HCT116 (cell line): ENCODE measurements around the gene KCNK4.

Experiments used
- CEBPB ChIP-seq: IDR thresholded peaks from 2 replicates; pipeline ENCODE4 v1.6.1; 2012; ENCODE audit warnings: low read depth
- CTCF ChIP-seq, 3 experiments: fragments of 200-600 bp in 1 of 3; sonication (generic) in 1 of 3; IDR thresholded peaks in 2 of 3; conservative IDR thresholded peaks in 1 of 3; 2 replicates each; pipeline ENCODE4 v1.5.1; 2012 to 2017; ENCODE audit warnings: low read depth in 2 of 3, low read length in 2 of 3, antibody characterized with exemption in 1 of 3, borderline replicate concordance in 1 of 3, control low read depth in 1 of 3, mild to moderate bottlenecking in 1 of 3, mixed read lengths in 1 of 3, mixed run types in 1 of 3, moderate library complexity in 1 of 3; ENCODE audit not compliant: insufficient read depth in 1 of 3
- EZH2 ChIP-seq: fragments of 200-600 bp; sonication (generic); IDR thresholded peaks from 2 replicates; pipeline ENCODE4 v1.6.1; 2017; ENCODE audit warnings: antibody characterized with exemption, mixed run types
- EZH2phosphoT487 ChIP-seq: fragments of 200-600 bp; IDR thresholded peaks from 2 replicates; pipeline ENCODE4 v1.6.1; 2018; ENCODE audit warnings: antibody characterized with exemption, borderline replicate concordance
- POLR2A ChIP-seq: IDR thresholded peaks from 2 replicates; pipeline ENCODE4 v1.7.0; 2011; ENCODE audit warnings: borderline replicate concordance; ENCODE audit not compliant: insufficient read depth, insufficient read length; ENCODE audit errors: extremely low read depth
- POLR2AphosphoS5 ChIP-seq: IDR thresholded peaks from 2 replicates; pipeline ENCODE4 v1.6.1; 2011; ENCODE audit warnings: mild to moderate bottlenecking, low read depth, low read length, moderate library complexity
- RAD21 ChIP-seq: IDR thresholded peaks from 2 replicates; pipeline ENCODE4 v1.6.1; 2012; ENCODE audit warnings: low read depth, mild to moderate bottlenecking
- SRF ChIP-seq: IDR thresholded peaks from 2 replicates; pipeline ENCODE4 v1.6.1; 2012; ENCODE audit warnings: low read depth
- YY1 ChIP-seq: IDR thresholded peaks from 2 replicates; pipeline ENCODE4 v1.6.1; 2011; ENCODE audit warnings: low read length, low read depth, moderate library complexity, mild to moderate bottlenecking; ENCODE audit not compliant: insufficient replicate concordance; ENCODE audit errors: extremely low read depth
- TF ChIP-seq, protein P1 (sequence below): IDR thresholded peaks from 2 replicates; pipeline ENCODE4 v1.6.1; 2011; ENCODE audit warnings: mild to moderate bottlenecking, low read length, moderate library complexity; ENCODE audit not compliant: insufficient replicate concordance; ENCODE audit errors: extremely low read depth

GRCh38 chr11:64317961-64318765 lies 27.1 kb downstream of the KCNK4 start, which contains the start of gene PRDX5:
- TF ChIP-seq, protein P1, sequence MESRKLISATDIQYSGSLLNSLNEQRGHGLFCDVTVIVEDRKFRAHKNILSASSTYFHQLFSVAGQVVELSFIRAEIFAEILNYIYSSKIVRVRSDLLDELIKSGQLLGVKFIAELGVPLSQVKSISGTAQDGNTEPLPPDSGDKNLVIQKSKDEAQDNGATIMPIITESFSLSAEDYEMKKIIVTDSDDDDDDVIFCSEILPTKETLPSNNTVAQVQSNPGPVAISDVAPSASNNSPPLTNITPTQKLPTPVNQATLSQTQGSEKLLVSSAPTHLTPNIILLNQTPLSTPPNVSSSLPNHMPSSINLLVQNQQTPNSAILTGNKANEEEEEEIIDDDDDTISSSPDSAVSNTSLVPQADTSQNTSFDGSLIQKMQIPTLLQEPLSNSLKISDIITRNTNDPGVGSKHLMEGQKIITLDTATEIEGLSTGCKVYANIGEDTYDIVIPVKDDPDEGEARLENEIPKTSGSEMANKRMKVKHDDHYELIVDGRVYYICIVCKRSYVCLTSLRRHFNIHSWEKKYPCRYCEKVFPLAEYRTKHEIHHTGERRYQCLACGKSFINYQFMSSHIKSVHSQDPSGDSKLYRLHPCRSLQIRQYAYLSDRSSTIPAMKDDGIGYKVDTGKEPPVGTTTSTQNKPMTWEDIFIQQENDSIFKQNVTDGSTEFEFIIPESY: no peak
- TF ChIP-seq CTCF (IDR thresholded peaks at IDR 0.05 in 2 of 3, conservative IDR thresholded peaks at IDR 0.05 in 1 of 3; ENCODE audit: borderline replicate concordance in 1 of 3, insufficient read depth in 1 of 3, low read depth in 2 of 3, low read length in 2 of 3): peak in 2 of 3 experiments; percentile 28 to 38; a peak in 3 of 6 replicates
- TF ChIP-seq RAD21: no peak
- no peak for TF ChIP-seq POLR2A
- TF ChIP-seq POLR2AphosphoS5: peak; percentile 88
- TF ChIP-seq EZH2: no peak
- no peak for TF ChIP-seq CEBPB
- TF ChIP-seq YY1: no peak
- TF ChIP-seq EZH2phosphoT487: no peak
- TF ChIP-seq SRF: no peak
